ENCODE measurements around the gene HBZ. TPM values are rescaled to one million over a fixed set of nuclear protein-coding genes. Genes with fewer than 3 reads are reported as not detected.

HBZ gene
- total and polyA plus RNA-seq, 2 of the 13 experiments (the other 11 are each of a cell fraction or from before 2014, with no cell fraction given) = 0.21 TPM; not detected in 1

DNA sequence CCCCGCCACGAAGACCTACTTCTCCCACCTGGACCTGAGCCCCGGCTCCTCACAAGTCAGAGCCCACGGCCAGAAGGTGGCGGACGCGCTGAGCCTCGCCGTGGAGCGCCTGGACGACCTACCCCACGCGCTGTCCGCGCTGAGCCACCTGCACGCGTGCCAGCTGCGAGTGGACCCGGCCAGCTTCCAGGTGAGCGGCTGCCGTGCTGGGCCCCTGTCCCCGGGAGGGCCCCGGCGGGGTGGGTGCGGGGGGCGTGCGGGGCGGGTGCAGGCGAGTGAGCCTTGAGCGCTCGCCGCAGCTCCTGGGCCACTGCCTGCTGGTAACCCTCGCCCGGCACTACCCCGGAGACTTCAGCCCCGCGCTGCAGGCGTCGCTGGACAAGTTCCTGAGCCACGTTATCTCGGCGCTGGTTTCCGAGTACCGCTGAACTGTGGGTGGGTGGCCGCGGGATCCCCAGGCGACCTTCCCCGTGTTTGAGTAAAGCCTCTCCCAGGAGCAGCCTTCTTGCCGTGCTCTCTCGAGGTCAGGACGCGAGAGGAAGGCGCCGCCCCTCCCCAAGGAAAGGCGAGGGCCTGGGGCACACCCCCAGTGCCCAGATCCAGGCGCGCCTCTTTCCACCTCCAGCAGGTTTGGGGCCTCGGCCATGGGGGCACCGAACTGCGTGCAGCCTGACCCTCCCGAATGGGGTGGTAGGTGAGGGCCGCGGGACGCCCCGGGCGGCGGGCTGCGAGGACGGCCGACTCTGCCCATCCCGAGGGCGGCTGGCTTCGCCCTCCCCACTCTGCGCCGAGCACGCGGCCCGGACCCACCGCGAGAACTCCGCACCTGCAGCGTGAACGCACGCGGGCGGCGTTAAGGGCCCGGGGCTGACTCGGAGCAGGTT is 28.5 kb downstream of the HBZ start (continued):
- TF ChIP-seq, protein P1, sequence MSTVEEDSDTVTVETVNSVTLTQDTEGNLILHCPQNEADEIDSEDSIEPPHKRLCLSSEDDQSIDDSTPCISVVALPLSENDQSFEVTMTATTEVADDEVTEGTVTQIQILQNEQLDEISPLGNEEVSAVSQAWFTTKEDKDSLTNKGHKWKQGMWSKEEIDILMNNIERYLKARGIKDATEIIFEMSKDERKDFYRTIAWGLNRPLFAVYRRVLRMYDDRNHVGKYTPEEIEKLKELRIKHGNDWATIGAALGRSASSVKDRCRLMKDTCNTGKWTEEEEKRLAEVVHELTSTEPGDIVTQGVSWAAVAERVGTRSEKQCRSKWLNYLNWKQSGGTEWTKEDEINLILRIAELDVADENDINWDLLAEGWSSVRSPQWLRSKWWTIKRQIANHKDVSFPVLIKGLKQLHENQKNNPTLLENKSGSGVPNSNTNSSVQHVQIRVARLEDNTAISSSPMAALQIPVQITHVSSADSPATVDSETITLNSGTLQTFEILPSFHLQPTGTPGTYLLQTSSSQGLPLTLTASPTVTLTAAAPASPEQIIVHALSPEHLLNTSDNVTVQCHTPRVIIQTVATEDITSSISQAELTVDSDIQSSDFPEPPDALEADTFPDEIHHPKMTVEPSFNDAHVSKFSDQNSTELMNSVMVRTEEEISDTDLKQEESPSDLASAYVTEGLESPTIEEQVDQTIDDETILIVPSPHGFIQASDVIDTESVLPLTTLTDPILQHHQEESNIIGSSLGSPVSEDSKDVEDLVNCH (CRISPR knock-in tag; IDR thresholded peaks at IDR 0.05) = peak; percentile 95; the same call in 1 of the 2 replicates
- TF ChIP-seq ELF1 (CRISPR knock-in tag; IDR thresholded peaks at IDR 0.05) (peak; percentile 56; the same call in 1 of the 2 replicates), ZNF782 (CRISPR knock-in tag; IDR thresholded peaks at IDR 0.05; ENCODE audit: borderline replicate concordance) (peak; percentile 96), DR1 (CRISPR knock-in tag; IDR thresholded peaks at IDR 0.05) (peak; percentile 81), ATRX (CRISPR knock-in tag; IDR thresholded peaks at IDR 0.05; ENCODE audit: borderline replicate concordance) (no peak), ZNF326 (CRISPR knock-in tag; IDR thresholded peaks at IDR 0.05; ENCODE audit: borderline replicate concordance) (no peak), ZNF569 (CRISPR knock-in tag; IDR thresholded peaks at IDR 0.05; ENCODE audit: borderline replicate concordance) (no peak; the same call in 1 of the 2 replicates), KLF9 (CRISPR knock-in tag; IDR thresholded peaks at IDR 0.05; ENCODE audit: low read depth) (peak; percentile 94), KAT2B (IDR thresholded peaks at IDR 0.05; ENCODE audit: borderline replicate concordance, low read depth, low read length) (no peak), PPARG (CRISPR knock-in tag; conservative IDR thresholded peaks at IDR 0.05) (peak; percentile 58), SYNCRIP (IDR thresholded peaks at IDR 0.05; ENCODE audit: insufficient read depth, low read depth, low read length) (no peak), ZSCAN30 (CRISPR knock-in tag; IDR thresholded peaks at IDR 0.05) (peak; percentile 95; the same call in 1 of the 2 replicates), FOSL2 (CRISPR knock-in tag; IDR thresholded peaks at IDR 0.05) (no peak), ZNF629 (CRISPR knock-in tag; conservative IDR thresholded peaks at IDR 0.05) (peak; percentile 60), KDM5A (IDR thresholded peaks at IDR 0.05; ENCODE audit: borderline replicate concordance, low read length) (no peak), ZNF792 (CRISPR knock-in tag; IDR thresholded peaks at IDR 0.05) (peak; percentile 92), ZNF264 (CRISPR knock-in tag; IDR thresholded peaks at IDR 0.05) (peak; percentile 88), SRF (IDR thresholded peaks at IDR 0.05; ENCODE audit: low read depth, low read length) (no peak), ZNF607 (CRISPR knock-in tag; IDR thresholded peaks at IDR 0.05; ENCODE audit: borderline replicate concordance) (peak; percentile 99)
- TF ChIP-seq, protein P2, sequence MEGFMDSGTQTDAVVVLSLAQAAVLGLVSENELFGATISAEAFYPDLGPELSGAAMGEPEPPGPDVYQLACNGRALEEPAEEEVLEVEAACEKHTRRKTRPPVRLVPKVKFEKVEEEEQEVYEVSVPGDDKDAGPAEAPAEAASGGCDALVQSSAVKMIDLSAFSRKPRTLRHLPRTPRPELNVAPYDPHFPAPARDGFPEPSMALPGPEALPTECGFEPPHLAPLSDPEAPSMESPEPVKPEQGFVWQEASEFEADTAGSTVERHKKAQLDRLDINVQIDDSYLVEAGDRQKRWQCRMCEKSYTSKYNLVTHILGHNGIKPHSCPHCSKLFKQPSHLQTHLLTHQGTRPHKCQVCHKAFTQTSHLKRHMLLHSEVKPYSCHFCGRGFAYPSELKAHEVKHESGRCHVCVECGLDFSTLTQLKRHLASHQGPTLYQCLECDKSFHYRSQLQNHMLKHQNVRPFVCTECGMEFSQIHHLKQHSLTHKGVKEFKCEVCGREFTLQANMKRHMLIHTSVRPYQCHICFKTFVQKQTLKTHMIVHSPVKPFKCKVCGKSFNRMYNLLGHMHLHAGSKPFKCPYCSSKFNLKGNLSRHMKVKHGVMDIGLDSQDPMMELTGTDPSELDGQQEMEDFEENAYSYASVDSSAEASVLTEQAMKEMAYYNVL (CRISPR knock-in tag; IDR thresholded peaks at IDR 0.05; ENCODE audit: borderline replicate concordance) = peak; percentile 75; the same call in 1 of the 2 replicates
- TF ChIP-seq, protein P3, sequence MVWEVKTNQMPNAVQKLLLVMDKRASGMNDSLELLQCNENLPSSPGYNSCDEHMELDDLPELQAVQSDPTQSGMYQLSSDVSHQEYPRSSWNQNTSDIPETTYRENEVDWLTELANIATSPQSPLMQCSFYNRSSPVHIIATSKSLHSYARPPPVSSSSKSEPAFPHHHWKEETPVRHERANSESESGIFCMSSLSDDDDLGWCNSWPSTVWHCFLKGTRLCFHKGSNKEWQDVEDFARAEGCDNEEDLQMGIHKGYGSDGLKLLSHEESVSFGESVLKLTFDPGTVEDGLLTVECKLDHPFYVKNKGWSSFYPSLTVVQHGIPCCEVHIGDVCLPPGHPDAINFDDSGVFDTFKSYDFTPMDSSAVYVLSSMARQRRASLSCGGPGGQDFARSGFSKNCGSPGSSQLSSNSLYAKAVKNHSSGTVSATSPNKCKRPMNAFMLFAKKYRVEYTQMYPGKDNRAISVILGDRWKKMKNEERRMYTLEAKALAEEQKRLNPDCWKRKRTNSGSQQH (CRISPR knock-in tag; IDR thresholded peaks at IDR 0.05; ENCODE audit: low read depth) = peak; percentile 56
- TF ChIP-seq, protein P4, sequence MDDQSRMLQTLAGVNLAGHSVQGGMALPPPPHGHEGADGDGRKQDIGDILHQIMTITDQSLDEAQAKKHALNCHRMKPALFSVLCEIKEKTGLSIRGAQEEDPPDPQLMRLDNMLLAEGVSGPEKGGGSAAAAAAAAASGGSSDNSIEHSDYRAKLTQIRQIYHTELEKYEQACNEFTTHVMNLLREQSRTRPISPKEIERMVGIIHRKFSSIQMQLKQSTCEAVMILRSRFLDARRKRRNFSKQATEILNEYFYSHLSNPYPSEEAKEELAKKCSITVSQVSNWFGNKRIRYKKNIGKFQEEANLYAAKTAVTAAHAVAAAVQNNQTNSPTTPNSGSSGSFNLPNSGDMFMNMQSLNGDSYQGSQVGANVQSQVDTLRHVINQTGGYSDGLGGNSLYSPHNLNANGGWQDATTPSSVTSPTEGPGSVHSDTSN (CRISPR knock-in tag; IDR thresholded peaks at IDR 0.05; ENCODE audit: borderline replicate concordance) = peak; percentile 93
